Natural killer cell treated with Interleukin-12 subunit alpha and Interleukin-12 subunit beta and Interleukin-15 and Interleukin-18, amount 100 ng/mL, for 72 hours (primary cell): Measurements from ENCODE around the gene RNASE12. TPM values are rescaled to one million over a fixed set of nuclear protein-coding genes. Genes with fewer than 3 reads are reported as not detected.

Experiments
- ATAC-seq, 2 donors: fragments of 150-1000 bp; cut with Tn5 transposase in 1 of 2; sonication (Bioruptor Pico), chemical (Tn5 transposase) in 1 of 2; 2 replicates each; pipeline ENCODE4 v1.10.0; 2021
- DNase-seq: peaks from one replicate; pipeline ENCODE4 v3.0.0; 2022; ENCODE audit warnings: low spot score
- H3K27ac Mint-ChIP-seq, 2 donors: 1 replicate in 1 of 2; 2 replicates in 1 of 2; pipeline ENCODE4 v1.8.0; 2022; ENCODE audit warnings: mixed read lengths in 2 of 2, mild to moderate bottlenecking in 1 of 2, moderate library complexity in 1 of 2
- H3K27me3 Mint-ChIP-seq, 2 donors: 1 replicate in 1 of 2; 2 replicates in 1 of 2; pipeline ENCODE4 v1.8.0; 2022; ENCODE audit warnings: mixed read lengths in 2 of 2
- H3K36me3 Mint-ChIP-seq: one replicate; pipeline ENCODE4 v1.8.0; 2022; ENCODE audit warnings: mixed read lengths
- H3K4me1 Mint-ChIP-seq, 2 donors: 1 replicate in 1 of 2; 2 replicates in 1 of 2; pipeline ENCODE4 v1.8.0; 2022; ENCODE audit warnings: low read depth in 2 of 2, mixed read lengths in 2 of 2, mild to moderate bottlenecking in 1 of 2
- H3K4me3 Mint-ChIP-seq: one replicate; pipeline ENCODE4 v1.8.0; 2022; ENCODE audit warnings: mixed read lengths
- H3K9me3 Mint-ChIP-seq: 2 replicates; pipeline ENCODE4 v1.8.0; 2022; ENCODE audit warnings: mixed read lengths
- total RNA-seq, 2 donors: library from RNA; stranded (reverse); gene quantifications; one replicate each; pipeline ENCODE4 v1.2.3, GENCODE V29; 2022

The RNASE12 gene
- total RNA-seq, 2 donors from 2014 or later = not detected

GRCh38 chr14:20556500-20557211 is 34.5 kb downstream of the RNASE12 start:
- no peaks in the 10 kb centered on the region for H3K36me3 Mint-ChIP-seq
- H3K4me1 Mint-ChIP-seq = no peaks in the 10 kb centered on the region
- no peaks in the 10 kb centered on the region for H3K9me3 Mint-ChIP-seq
- H3K4me3 Mint-ChIP-seq = no peak overlapping the region
- no peak overlapping the region for H3K27ac Mint-ChIP-seq
- H3K27me3 Mint-ChIP-seq = peaks cover 9 to 15% of the 10 kb centered on the region in 2 donors
- no peak for ATAC-seq
- DNase-seq = no peak

GRCh38 chr14:20555845-20556244 is 35.3 kb downstream of the RNASE12 start:
- Mint-ChIP-seq H3K9me3 (no peaks in the 10 kb centered on the region), H3K27ac (no peak overlapping the region), H3K36me3 (no peaks in the 10 kb centered on the region), H3K27me3 (peaks cover 6 to 15% of the 10 kb centered on the region in 2 donors), H3K4me1 (no peaks in the 10 kb centered on the region), H3K4me3 (no peak overlapping the region)
- DNase-seq (no peak), ATAC-seq (no peak)

- ATAC-seq (no peak), DNase-seq (no peak)
- Mint-ChIP-seq H3K4me1 (no peaks in the 10 kb centered on the region), H3K27ac (no peak overlapping the region), H3K36me3 (no peaks in the 10 kb centered on the region), H3K9me3 (no peaks in the 10 kb centered on the region), H3K27me3 (peaks cover 10 to 14% of the 10 kb centered on the region in 2 donors), H3K4me3 (no peak overlapping the region)
These were observed 38.2 kb downstream of the RNASE12 start for GRCh38 chr14:20553024-20553423.

DNA sequence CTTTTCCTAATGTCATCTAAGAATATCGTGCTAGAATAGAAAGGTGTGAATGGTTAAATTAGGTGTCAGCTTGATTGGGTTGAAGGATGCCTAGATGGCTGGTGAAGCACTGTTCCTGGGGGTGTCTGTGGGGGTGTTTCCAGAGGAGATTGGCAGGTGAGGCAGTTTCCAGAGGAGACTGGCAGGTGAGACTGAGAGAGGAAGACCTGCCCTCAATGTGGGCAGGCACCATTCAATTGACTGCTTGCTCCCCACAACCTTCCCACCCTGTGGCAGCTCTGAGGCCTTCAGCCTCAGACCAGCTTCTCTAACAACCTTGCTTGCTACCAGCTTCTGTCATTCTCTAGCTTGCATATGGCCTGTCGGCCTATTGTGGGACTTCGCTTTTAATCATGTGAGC is 39.6 kb downstream of the RNASE12 start:
- H3K4me1 Mint-ChIP-seq = no peaks in the 10 kb centered on the region
- no peaks in the 10 kb centered on the region for H3K9me3 Mint-ChIP-seq
- no peak for ATAC-seq
- no peak for DNase-seq
- H3K27ac Mint-ChIP-seq = no peak overlapping the region
- peaks cover 5 to 8% of the 10 kb centered on the region in 2 donors for H3K27me3 Mint-ChIP-seq
- H3K36me3 Mint-ChIP-seq = no peaks in the 10 kb centered on the region
- no peak overlapping the region for H3K4me3 Mint-ChIP-seq

DNA sequence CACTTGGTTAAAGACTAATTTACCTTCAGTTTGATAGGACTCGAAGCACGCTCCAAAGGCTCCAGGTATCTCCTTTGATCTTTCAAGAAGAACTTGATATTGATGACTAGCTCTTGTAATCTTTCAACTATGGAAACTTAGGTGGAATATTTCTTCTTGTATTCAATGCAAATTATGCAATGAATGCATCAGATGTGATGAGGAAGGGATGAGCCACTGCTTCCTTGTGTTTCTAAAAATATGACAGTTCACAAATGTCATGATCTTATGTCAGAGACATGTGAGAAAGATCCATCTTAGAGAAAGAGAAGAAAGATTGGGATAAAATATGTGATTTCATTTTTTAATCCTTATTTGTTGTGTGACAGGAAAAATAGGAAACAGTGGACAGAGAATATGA is 40.2 kb downstream of the RNASE12 start:
- H3K4me1 Mint-ChIP-seq = no peaks in the 10 kb centered on the region
- DNase-seq = no peak
- H3K27me3 Mint-ChIP-seq = peaks cover 3 to 14% of the 10 kb centered on the region in 2 donors
- no peaks in the 10 kb centered on the region for H3K36me3 Mint-ChIP-seq
- no peak overlapping the region for H3K27ac Mint-ChIP-seq
- no peak for ATAC-seq
- no peaks in the 10 kb centered on the region for H3K9me3 Mint-ChIP-seq
- H3K4me3 Mint-ChIP-seq = no peak overlapping the region

DNA sequence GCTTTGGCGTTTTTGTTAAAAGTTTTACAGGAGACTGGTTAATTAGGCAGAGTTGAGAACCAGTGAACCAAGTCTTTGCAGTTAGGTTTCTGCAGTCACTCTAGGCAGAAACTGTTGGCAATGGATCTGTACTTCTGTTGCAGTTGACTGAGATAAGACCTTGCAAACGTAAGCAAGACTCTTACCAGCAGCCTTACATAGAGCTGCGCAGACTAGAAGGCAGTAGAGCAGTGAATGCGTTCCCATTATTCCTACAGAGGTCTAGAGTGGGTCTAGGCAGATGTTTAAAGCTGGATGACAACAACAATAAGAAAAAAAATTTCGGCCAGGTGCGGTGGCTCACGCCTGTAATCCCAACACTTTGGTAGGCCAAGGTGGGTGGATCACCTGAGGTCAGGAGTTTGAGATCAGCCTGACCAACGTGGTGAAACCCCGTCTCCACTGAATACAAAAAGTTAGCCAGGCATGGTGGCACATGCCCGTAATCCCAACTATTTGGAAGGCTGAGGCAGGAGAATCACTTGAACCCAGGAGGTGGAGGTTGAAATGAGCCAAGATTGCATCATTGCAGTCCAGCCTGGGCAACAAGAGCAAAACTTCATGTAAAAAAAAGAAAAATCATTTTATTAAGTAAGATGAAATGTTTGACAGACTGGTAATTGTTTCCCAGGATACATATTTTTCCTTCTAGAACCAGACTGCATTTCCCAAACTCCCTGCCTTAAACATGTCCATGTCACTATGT is 42.6 kb downstream of the RNASE12 start:
- no peaks in the 10 kb centered on the region for H3K9me3 Mint-ChIP-seq
- no peak overlapping the region for H3K27ac Mint-ChIP-seq
- H3K27me3 Mint-ChIP-seq = peaks cover 14 to 38% of the 10 kb centered on the region in 2 donors
- no peak overlapping the region for H3K4me3 Mint-ChIP-seq
- ATAC-seq (no peak), DNase-seq (no peak)
- no peaks in the 10 kb centered on the region for H3K4me1 Mint-ChIP-seq
- no peaks in the 10 kb centered on the region for H3K36me3 Mint-ChIP-seq

DNA sequence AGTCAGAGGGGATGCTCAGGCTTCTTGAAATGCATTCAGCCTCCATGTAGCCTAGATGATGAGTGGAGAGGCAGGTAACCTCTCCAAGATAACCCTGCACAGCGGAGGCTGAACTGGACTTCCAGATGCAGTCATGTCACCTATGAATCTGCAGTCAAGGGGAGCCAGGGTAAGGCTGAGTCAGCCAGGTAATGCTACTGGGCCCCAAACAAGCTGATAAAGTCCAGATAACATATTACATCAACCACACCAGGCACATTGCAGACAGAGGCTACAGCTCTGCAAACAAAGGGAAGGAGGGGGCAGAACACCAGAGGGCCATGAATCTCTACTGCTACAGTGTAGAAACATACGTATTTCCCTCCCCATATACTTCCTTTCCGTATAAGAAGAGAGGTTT is 44.3 kb downstream of the RNASE12 start:
- Mint-ChIP-seq H3K36me3 (no peaks in the 10 kb centered on the region), H3K4me1 (no peaks in the 10 kb centered on the region), H3K9me3 (no peaks in the 10 kb centered on the region), H3K27ac (no peak overlapping the region), H3K4me3 (no peak overlapping the region), H3K27me3 (peaks cover 20 to 45% of the 10 kb centered on the region in 2 donors)
- ATAC-seq (no peak), DNase-seq (no peak)

Other genes starting within 250 kb of the RNASE12 start
- 10 to 100 TPM; 23.7 to 37.2 TPM for gene PARP2, start 247.7 kb downstream of the RNASE12 start, total RNA-seq
- 10 to 100 TPM; 38.2 to 47.6 TPM for gene TEP1, start 177.9 kb downstream of the RNASE12 start, total RNA-seq
- under 1 TPM; 0.22 to 0.43 TPM for gene KLHL33, start 155.2 kb downstream of the RNASE12 start, total RNA-seq
- 10 to 100 TPM; 43.1 to 78.0 TPM for gene OSGEP, start 136.6 kb downstream of the RNASE12 start, total RNA-seq
- 100 to 1,000 TPM; 130 to 151 TPM for gene APEX1, start 136.2 kb downstream of the RNASE12 start, total RNA-seq
- 10 to 100 TPM; 33.3 to 34.5 TPM for gene PIP4P1, start 129.9 kb downstream of the RNASE12 start, total RNA-seq
- 100 to 1,000 TPM; 124 to 199 TPM for gene PNP, start 122.0 kb downstream of the RNASE12 start, total RNA-seq
- gene RNASE10, start 85.8 kb downstream of the RNASE12 start, total RNA-seq = under 1 TPM; 0.50 to 0.75 TPM
- not detected for gene RNASE9, start 30.3 kb downstream of the RNASE12 start, total RNA-seq
- gene RNASE11, start 3.4 kb downstream of the RNASE12 start, total RNA-seq = not detected
- gene OR6S1, start 50.3 kb upstream of the RNASE12 start, total RNA-seq = not detected
- gene RNASE4, start 93.2 kb upstream of the RNASE12 start, total RNA-seq = 1 to 10 TPM in 1 of 2 donors, under 1 TPM in 1; 0.50 to 1.2 TPM
- 1 to 10 TPM in 1 of 2 donors, under 1 TPM in 1; 0.78 to 1.6 TPM for gene ANG, start 97.4 kb upstream of the RNASE12 start, total RNA-seq
- not detected for gene EDDM3A, start 154.5 kb upstream of the RNASE12 start, total RNA-seq
- not detected for gene EDDM3B, start 177.0 kb upstream of the RNASE12 start, total RNA-seq
- 1 to 10 TPM in 1 of 2 donors, under 1 TPM in 1; 0.56 to 1.3 TPM for gene RNASE6, start 189.9 kb upstream of the RNASE12 start, total RNA-seq
- not detected for gene RNASE1, start 211.5 kb upstream of the RNASE12 start, total RNA-seq